ENCODE measurements around the gene ABLIM2.

Gene ABLIM2

DNA sequence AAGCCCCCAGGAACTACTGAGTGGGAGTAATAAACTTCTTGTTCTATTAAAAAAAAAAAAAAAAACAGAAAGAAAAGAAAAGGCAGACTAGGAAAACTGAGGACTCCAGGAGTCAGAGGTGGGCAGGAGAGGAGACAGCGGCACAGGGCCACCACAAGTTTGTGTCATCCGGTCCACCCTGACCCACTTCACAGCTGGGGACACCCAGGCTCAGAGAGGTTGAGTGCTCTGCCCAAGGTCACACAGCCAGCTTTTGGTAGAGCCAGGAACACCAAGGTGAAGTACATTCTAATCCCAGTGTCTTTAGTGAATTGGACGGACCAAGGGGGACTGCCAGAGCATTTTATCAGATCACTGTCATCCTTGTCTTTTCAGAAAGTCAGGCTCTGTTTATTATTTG lies 16.4 kb upstream of the ABLIM2 start:
- DNase-seq: no peak

DNA sequence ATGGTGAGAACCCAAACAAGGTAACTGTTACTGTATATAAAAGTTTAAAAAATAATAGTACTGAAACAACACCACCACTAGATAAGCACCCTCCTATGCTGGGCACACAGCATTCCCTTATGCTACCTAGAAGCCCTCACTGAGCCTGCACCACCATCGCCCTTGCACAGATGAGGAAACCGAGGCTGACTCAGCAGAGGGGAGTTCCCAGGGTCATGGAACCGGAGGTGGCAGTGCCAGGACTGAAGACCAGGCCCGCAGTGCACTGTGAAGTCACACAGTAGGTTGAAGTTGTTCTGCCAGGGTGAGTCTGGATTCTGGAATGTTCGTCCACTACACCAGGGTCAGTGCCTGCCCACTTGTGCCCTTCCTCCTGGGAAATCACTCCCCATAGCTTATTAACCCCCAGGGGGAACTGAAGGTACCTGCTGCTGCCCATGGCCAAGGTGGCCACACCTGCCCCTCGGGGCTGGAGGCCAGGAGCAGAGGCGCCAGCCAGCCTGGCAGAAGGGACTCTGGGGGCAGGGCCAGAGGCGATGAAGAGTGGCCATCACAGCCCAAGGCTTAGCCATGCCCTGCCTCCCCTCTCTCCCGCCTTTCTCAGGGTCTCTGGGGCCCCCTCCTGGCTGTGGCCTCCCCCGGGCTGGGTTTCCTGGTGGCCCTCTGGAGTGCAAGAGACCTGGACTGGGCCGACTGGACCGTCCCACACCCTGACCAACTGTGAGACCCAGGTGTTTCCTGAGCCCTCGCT lies 15.1 kb upstream of the ABLIM2 start:
- DNase-seq: no peak

DNA sequence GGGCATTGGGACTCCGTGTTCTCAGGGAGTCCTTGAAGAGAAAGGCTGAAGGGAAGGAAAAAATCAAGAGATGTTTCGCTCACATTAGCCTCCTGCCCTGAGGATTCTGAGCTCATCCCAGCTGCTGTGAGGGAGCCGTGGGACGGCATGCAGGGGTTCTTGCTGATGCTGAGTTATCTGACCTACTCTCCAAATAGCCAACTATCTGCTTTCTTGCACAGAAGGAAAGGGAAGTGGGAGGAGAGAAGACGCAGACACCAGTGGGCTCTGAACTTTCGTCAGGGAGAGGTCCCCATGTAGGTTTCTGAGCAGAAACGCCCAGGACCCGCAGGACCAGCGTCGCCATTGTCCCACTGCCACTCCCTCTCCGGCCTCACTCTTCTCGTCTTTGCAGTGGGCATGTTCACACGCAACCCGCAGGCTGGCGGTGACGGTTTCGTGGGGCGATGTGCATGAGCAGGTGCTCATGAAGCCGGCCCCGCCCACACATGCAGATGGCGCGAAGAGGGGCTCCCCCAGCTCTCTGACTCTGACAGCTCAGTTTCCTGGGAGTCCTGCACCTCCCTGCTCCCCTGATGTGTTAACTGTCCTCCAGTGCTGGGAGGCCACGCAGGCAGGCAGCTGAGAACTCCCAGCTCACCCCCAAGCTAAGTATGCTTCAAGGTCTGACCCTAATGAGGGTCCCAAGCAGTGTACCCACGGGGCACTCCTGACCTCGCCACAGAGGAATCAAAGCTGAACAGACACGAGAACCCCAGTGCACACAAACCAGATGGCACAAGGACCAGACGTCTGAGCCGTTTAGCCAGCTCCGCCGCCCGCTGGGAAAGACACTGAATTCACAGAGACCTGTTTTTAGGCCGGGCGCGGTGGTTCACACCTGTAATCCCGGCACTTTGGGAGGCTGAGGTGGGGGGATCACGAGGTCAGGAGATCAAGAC lies 13.6 kb upstream of the ABLIM2 start:
- DNase-seq: no peak

DNA sequence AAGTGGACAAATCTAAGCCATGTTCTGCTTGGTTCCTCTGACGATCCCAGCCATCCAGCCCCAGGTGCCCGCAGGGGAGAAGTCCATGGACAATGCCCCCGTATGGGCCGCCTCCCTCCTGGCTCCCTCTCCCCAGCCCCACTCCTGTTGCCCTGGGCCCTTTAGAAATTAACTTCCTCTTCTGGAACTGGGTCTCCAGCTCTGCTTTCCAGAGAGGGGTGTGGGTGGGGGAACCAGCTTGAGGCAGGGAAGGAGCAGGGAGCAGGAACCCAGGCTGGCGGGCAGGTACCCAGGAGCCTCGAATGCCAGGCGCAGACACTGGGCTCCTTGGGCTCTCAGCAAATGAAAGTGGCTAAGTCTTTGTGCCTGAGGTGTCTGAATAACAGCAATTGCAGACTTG lies 12.7 kb upstream of the ABLIM2 start:
- DNase-seq: no peak

DNA sequence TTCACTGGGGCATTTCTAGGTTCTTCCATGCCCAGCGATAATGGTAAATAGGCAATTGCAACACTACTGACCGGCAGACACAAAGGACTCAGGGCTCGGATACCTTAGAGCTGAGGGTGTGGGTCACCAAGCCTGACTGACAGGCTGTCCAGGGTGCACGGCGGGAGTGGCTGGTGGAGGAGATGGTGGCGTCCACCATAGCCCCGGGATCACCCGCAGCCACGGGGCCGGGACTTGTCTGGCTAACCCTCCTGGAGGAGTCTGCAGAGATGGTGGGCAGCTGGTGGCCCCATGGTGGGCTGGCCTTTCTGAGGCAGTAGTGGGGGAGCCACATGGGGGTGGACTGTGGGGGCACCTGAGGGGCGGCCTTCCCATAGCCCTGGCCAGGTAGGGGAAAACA lies 11.7 kb upstream of the ABLIM2 start:
- DNase-seq: no peak

DNA sequence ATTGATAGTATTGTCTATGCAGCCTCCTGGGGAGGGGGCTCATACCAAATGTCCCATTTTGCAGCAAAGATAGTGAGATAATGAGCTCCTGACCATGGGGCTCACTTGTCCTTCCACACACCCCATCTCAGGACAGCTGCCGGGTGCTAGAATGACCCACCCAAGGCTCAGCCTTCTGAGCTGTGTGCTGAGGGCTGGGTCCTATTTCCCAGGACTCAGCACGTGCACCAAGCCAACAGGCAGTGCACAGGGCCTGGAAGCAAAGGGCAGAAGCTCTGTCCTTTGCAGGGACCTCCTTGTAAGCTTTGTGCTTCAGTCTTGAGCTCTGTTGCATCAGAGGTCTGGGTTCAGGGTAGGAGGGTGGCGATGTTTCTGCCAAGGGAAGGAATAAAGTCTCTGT lies 11.2 kb upstream of the ABLIM2 start:
- no peak for DNase-seq

DNA sequence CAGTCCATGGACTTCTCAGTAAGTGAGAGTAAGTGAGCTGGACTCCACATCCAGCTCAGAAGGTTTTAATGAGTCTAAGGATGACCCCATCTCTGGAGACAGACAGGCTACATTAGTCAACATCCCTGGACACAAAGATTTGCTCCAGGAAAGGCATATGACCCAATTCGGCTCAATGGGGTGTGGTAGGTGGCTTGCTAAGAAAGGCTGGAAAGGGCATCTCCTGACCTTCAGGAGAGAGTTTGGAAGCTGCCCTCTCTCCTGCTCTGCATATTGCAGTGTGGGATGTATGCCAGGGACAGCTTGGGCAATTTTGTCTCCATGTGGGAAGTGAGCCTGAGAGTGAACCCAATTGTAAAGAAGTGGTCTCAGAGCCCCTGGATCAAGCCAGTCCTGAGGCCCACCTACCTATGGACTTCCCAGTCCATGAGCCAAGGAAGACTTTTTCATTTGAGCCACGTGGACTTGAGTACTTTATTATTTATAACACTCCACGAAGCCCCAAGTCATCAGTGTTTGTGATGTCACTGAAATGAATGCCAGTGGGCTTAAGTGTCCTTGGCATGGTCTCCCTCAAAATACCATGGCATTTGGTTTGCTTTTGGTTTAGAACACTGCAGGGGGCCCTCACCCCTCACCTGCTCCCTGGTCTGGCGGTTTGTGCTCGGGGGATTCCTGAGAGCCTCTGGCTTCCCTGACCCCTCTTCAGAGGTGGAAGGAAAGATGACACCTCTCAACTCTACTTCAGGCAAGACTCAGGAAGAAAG lies 10.4 kb upstream of the ABLIM2 start:
- DNase-seq: no peak

DNA sequence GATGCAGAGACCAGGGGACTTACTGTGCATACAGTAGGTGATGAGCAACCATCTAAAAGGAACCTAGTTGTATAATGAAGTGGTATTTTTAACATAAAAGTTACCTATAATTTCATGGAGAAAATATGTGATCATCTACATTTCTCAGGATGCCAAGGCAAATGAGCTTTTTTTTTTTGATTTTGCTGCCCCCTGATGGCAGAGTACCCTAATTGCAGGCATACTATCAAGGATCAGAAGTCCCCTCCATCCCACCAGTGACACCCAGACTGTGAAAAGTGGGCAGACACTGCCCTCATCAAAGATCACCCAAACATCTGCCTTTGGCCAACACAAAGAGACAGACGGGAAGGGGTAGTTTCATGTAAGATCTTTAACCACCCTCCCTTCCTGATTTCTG lies 9.6 kb upstream of the ABLIM2 start:
- no peak for DNase-seq

DNA sequence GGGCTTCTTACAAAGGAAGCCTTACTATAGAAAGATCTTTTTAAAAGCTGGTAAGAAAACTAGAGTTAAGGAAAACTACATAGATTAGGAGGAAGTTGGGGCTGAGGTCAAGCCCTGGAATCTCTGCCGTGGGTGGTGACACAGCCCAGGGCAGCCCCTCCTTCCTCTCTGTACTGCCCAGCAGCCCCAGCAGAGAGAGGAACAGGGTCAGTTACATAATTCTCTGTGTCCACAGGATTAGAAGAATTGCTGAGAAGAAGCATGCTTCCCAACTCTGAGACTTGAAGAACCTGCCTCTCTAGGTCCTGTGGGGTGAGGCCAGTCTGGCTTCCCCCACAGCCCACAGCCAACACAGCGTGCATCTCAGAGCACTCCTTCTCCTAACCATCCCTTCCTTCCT lies 9.2 kb upstream of the ABLIM2 start:
- no peak for DNase-seq

DNA sequence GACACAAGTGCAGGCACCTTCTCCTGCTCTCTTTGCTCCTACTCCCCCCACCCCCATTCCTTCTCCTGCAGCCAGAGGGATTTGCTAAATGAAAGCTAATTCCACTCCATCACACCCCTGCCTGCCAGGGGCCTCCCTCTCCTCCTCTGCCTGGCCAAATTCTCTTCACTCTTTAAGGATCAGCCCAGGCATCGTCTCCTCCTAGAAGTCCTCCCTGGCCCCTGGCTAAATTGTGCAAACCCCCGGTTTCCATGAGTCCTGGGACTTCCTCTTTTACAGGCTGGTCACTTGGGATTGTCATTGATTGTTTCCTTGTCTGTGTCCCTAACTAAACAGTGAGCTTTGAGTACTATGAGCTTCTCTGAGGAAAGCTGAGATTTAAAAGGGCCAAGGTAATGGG lies 8.7 kb upstream of the ABLIM2 start:
- DNase-seq: no peak

DNA sequence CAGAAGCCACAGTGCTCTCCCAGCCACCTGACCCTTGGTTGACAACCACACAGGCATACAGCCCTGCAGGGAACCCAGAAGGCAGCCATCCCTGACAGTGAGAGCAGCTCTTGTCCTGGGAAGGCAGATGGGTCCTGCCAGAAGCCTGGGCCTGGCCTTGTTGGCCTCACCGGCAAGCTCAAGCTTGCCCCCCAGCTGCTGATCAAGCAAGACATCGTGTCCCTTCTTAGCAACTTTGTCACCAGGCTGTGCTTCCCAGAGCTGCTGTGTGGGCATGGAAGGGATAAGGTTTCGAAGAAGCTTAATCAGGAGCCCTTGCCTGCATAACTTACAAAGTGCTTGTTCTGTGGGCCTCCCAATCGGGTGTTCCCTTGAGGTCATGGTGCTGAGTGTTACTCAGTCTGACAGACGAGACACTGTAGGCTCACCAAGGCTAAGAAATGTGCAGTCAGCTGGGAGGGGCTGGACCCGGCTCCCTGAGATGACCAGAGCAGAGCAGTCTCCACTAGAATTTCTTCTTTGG lies 6.8 kb upstream of the ABLIM2 start:
- no peak for DNase-seq

DNA sequence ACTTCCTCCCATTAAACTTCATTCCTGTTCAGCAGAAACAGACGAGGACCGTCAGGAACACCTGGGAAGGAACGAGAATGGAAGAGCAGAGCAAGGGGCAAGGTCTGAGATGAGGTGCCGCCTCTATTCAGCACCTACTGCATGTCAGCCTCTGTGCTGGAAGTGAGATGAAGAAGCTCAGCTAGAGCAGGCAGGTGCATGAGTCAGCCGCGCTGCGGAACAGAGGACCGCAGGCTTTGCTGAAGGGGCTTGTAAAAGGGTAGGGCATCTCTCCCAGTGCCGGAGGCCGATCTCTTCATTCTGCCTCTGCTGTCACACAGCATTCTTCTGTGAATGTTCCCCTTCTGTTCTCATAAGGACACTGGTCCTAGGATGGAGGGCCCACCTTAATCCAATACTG lies 6.1 kb upstream of the ABLIM2 start:
- DNase-seq: no peak

DNA sequence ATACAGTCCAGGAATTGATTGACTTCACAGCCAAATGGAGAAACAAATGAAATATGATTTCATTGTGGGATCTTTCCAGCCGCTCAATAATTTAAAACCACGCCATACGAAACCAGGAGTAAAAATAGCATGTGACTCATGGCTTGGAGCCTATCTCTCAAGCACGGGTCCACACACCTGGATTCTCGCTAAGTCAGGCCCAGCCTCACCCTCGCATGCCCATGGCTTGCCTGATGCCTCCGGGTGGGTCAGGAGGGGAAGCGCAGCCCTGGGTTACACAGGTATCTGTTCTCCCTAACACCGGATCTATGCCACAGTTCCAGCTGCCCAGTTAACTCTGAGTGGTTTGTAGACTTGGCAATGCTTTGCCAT lies 5.6 kb upstream of the ABLIM2 start:
- DNase-seq: no peak

DNA sequence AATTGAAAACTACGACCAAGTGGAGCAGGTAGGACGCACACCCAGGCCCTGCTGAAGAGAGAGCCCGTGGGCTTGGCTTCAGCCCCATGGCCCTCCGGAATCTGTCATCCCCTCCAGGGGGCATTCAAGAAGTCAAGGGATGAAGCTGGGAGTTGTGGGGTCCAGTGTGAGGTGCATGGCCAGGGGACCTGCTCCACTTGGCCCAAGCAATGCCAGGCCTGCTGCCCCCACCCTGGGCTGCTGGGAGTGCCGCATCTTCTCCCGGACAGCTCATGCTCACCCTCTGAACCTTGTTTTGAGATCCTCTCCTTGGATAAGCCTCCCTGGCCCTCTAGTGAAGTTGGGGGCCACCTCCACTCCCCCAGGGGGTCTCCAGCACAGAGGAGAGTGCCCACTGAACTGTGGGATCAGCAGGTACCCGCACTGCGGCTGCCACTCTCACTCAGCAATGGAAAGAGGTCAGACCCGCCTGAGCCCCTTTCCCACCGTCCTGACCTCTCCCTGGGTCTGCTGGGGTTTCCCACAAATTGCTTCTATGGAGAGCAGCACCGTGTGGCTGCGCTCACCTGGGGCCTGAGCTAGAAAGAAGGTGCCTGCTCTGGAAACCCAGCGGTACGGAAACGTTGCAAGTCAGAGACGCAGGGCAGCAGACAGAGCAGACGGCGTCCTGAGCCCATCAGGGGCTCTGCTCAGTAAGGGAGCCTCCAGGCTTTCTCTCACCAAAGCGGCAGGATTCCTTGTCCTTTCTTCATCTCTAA lies 5.0 kb upstream of the ABLIM2 start:
- DNase-seq: no peak

DNA sequence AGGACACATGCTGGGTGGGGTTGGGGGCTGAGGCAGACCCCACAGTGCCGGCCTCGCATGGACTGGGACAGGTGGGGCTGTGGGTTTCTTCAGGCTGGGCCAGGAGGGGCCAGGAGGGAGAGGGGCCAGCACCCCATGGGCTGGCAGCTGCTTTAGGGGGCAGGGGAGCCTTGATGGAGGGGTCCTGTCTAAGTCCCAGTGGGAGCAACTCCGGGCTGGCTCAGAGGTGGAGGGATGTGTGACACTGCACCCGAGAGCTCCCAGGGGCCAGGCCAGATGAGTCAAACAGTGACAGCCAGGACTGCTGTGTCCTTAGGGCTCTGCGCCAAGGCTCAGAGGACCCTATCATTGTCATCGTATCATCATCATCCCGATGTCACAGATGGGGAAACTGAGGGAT lies 4.4 kb upstream of the ABLIM2 start:
- DNase-seq: no peak

DNA sequence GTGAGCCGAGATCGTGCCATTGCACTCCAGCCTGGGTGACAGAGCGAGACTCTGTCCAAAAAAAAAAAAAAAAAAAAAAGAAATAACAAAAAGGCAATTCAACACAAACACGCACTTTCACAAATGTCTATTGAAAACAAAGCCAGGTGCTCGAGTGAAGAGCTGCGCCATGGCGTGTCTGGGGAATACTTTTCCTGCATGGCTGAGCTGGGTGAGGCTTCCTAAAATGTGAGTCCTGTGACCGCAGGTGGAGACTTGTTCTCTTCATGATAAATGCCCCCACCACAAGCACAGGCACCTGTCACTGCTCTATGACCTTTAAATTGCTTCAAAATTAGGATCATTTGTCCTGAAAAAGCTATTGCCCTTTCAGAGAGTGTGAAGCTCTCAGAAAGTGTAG lies 4.0 kb upstream of the ABLIM2 start:
- no peak for DNase-seq

DNA sequence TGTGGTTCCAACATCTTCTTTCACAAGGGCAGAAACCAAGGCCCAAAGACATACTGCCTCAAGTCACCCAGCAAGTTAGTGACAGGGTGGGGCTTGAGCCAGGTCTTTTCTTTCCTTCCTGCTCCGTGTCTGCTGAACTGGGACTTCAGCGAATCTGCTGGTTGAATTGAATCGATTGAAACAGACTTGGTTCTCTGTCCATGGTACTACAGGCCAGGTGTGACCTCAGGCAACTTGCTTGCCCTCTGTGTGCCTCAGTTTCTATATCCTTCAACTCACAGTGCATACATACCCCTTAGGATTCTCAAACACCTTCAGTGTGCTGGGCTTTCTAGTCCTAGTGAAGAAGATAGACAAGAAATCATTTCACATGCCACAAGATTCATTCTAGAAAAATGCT lies 2.0 kb upstream of the ABLIM2 start:
- DNase-seq: no peak

DNA sequence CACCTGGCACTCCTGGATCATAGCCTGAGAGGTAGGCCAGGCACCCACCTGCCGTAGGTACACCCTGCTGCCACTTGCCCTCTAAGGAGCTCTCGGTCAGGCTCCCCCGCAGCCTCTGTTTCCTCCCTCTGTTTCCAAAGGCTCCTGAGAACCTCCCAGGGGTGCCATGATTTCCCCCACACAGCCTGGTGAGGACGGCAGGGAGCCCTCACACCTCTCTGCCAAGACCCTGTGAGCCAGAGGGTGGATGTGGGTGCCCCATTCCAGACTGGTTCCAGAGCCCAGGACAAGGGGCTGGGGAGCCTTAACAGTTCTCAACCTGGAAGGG lies 1.6 kb upstream of the ABLIM2 start:
- no peak for DNase-seq

DNA sequence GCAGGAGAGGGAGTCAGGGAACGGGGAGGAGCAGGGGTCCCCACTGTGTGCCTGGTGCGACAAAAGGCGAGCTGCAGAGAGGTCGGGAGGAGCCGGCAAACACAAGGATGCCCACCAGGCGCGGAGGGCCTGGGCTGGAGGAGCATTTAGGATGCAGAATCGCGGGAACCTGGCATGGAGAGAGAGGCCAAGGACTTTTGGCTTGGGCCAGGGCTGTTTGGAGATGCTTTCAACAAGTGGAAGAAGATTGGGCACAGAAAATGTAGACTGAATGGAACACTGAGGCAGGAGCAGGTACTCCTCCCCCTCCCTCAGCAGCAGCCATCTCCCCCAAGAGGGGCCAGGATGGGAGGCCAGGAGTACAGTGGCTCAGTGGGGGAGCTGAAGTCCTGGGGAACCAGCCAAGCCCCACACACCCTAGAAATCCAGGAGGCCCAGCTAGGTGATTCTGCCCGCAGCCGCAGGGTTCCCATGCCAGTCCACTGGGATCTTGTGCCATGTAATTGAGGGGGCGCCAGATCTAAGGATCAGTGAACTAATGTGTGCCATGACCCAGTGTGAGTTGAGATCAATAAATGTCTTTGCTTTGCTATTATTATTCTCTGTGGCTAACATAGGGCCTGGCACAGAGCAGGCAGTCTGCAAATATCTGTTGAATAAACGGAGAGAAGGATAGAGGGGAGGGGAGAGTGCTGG lies 1.1 kb upstream of the ABLIM2 start:
- no peak for DNase-seq

DNA sequence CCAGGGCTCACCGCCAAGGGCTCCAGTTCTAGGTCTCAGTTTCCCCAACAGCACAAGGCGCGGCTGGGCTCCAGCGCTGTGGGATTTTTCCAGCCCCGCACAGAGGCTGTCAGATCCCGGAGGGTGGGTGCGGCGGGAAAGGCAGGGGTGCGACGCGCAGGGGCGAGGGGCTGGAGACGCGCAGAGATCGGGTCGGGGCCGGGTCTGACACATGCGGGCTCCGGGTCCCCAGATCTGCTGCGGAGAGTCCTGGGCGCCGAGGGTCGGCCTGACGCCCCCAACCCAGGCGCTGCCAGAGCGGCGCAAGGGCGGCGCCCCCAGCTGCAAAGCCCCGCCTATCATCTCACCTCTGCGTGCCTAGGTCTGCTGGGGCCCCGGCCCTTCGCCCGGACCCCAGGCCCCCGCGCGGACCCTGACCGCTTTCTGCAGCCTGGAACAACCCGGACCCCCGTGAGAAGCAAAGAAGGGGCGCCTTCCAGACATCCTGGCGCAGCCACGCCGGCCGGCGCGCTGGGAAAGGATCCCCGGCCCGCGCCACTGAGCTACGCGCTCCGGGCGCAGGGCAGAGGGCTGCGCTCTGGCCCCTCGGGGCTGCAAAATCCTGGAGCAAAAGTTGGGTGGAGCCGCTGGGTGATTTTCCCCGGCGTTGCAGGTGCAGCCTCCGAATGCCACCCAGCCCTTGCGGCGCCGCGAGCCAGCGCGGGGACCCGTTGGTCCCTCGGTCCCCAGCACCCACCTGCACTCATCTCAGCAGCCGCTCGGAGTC lies 486 bp downstream of the ABLIM2 start:
- DNase-seq: no peak

DNA sequence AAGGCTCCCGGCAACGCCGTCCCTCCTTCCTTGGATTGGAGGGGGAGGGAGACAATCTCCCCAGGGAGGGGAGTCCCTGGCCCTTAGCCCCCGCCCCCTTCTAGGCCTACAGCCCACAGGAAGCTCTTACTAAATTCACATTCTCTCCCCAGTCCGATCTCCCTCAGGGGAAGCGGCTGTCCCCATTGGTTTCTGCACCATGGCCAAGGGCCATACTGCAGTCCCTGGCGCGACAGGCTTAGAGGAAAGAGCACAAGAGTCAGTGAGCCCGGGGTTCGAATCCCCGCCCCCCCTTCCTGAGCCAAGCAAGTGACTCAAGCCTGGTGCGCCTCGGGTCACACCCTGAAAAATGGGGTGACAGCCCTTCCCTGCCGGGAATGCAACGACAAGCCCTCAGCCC lies 1.1 kb downstream of the ABLIM2 start:
- no peak for DNase-seq

All from CD4-positive, alpha-beta T cell treated with Interleukin-21 for 1 hour (primary cell).